Measurements from ENCODE around the gene CHCT1.

DNA sequence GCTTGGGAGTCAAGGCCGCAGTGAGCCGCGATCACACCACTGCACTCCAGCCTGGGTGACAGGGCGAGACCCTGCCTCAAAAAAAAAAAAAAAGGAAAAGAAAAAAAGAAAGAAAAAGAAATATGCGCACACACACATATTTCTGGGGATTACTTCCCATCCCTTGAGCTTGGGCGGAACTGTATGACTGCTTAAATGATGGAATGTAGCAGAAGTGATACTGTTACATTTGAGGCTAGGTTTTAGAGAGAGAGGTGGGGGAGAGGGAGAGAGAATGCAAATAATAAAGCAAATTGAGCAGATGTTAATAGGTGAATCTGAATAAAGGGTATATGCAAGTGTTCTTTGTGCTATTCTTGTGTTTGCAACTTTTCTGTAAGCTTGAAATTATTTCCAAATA lies 18.3 kb upstream of the CHCT1 start:
- TF ChIP-seq CEBPB (IDR thresholded peaks at IDR 0.05) (no peak), TEAD4 (IDR thresholded peaks at IDR 0.05) (no peak), RAD21 (IDR thresholded peaks at IDR 0.05; ENCODE audit: low read depth) (no peak), REST (IDR thresholded peaks at IDR 0.05; ENCODE audit: low read depth) (no peak), TAF1 (IDR thresholded peaks at IDR 0.05; ENCODE audit: low read depth) (no peak), EGR1 (IDR thresholded peaks at IDR 0.05) (no peak), YY1 (IDR thresholded peaks at IDR 0.05; ENCODE audit: low read depth) (no peak), CREB1 (IDR thresholded peaks at IDR 0.05; ENCODE audit: low read depth) (no peak), MAX (IDR thresholded peaks at IDR 0.05) (no peak), FOXM1 (IDR thresholded peaks at IDR 0.05; ENCODE audit: borderline replicate concordance, low read depth) (no peak), EP300 (IDR thresholded peaks at IDR 0.05; ENCODE audit: borderline replicate concordance) (no peak), ZBTB7A (IDR thresholded peaks at IDR 0.05; ENCODE audit: low read depth) (no peak), TCF12 (IDR thresholded peaks at IDR 0.05; ENCODE audit: low read depth) (no peak)
